WTC11 (cell line): ENCODE results near the gene CPSF2. TPM values are rescaled to one million over a fixed set of nuclear protein-coding genes. Genes with fewer than 3 reads are reported as not detected.
A peak's percentile ranks its signal among the peaks of the same experiment; 100 is the strongest.
"Not testable (repeated sequence)": the region's sequence is repeated elsewhere in the genome, so short reads cannot be mapped to it uniquely, and the experiment has no call there.

Experiments used
- ATAC-seq: fragments of 200-7000 bp; cut with Tn5 transposase; 2 replicates; pipeline ENCODE4 v1.10.0; 2021; ENCODE audit warnings: mild to moderate bottlenecking, moderate library complexity
- CTCF ChIA-PET: fragments of 300-600 bp; sonication (Branson Sonifier 250); formaldehyde crosslinking; loops from one replicate; lab custom pipeline; 2021; ENCODE audit warnings: antibody characterized with exemption; lab: Charles Lee
- POLR2A ChIA-PET: fragments of 350-600 bp; sonication (Branson Sonifier 250); formaldehyde crosslinking; loops from one replicate; lab custom pipeline; 2021; ENCODE audit warnings: antibody characterized with exemption; lab: Charles Lee
- DNase-seq: peaks from one replicate; pipeline ENCODE4 v3.0.0; 2021; ENCODE audit warnings: low spot score
- H3K27ac Mint-ChIP-seq: 2 replicates; pipeline ENCODE4 v1.8.0; 2021; ENCODE audit warnings: mixed read lengths
- H3K27me3 Mint-ChIP-seq: 2 replicates; pipeline ENCODE4 v1.8.0; 2021; ENCODE audit warnings: low read depth, mild to moderate bottlenecking, moderate library complexity, mixed read lengths
- H3K36me3 Mint-ChIP-seq: 2 replicates; pipeline ENCODE4 v1.8.0; 2021; ENCODE audit warnings: mixed read lengths
- H3K4me1 Mint-ChIP-seq: 2 replicates; pipeline ENCODE4 v1.8.0; 2022; ENCODE audit warnings: mixed read lengths
- H3K4me3 Mint-ChIP-seq: 2 replicates; pipeline ENCODE4 v1.8.0; 2021; ENCODE audit warnings: mild to moderate bottlenecking, moderate library complexity, mixed read lengths
- H3K9me3 Mint-ChIP-seq: 2 replicates; pipeline ENCODE4 v1.8.0; 2021; ENCODE audit warnings: mixed read lengths
- ATF1 ChIP-seq: sonication (generic); formaldehyde crosslinking; IDR thresholded peaks from 2 replicates; pipeline ENCODE4 v1.8.1; 2023; ENCODE audit warnings: mild to moderate bottlenecking, moderate library complexity, missing genetic modification reagents
- CREB1 ChIP-seq: sonication (generic); formaldehyde crosslinking; IDR thresholded peaks from 2 replicates; pipeline ENCODE4 v1.8.0; 2023; ENCODE audit warnings: mild to moderate bottlenecking, missing genetic modification reagents
- ELF4 ChIP-seq: sonication (generic); formaldehyde crosslinking; IDR thresholded peaks from 2 replicates; pipeline ENCODE4 v1.8.1; 2022; ENCODE audit warnings: low read depth, mild to moderate bottlenecking, moderate library complexity, missing genetic modification reagents
- FOXK1 ChIP-seq: sonication (generic); formaldehyde crosslinking; IDR thresholded peaks from 2 replicates; pipeline ENCODE4 v1.8.0; 2022; ENCODE audit warnings: mild to moderate bottlenecking, moderate library complexity, missing genetic modification reagents
- FOXP1 ChIP-seq: sonication (generic); formaldehyde crosslinking; IDR thresholded peaks from 2 replicates; pipeline ENCODE4 v1.8.0; 2022; ENCODE audit warnings: missing genetic modification reagents, mild to moderate bottlenecking, moderate library complexity, borderline replicate concordance
- GABPB1 ChIP-seq: sonication (generic); formaldehyde crosslinking; IDR thresholded peaks from 2 replicates; pipeline ENCODE4 v1.8.1; 2023; ENCODE audit warnings: mild to moderate bottlenecking, missing genetic modification reagents
- GRHL2 ChIP-seq: fragments of 250-450 bp; sonication (Bioruptor Pico); IDR thresholded peaks from 2 replicates; pipeline ENCODE4 v1.8.0; 2022; ENCODE audit warnings: mild to moderate bottlenecking, moderate library complexity; ENCODE audit not compliant: insufficient replicate concordance, severe bottlenecking
- GTF2I ChIP-seq: fragments of 250-450 bp; sonication (Bioruptor Pico); conservative IDR thresholded peaks from 2 replicates; pipeline ENCODE4 v1.4.0; 2021; ENCODE audit warnings: mild to moderate bottlenecking
- IRF2 ChIP-seq: sonication (generic); formaldehyde crosslinking; IDR thresholded peaks from 2 replicates; pipeline ENCODE4 v1.8.0; 2022; ENCODE audit warnings: low read depth, missing genetic modification reagents, borderline replicate concordance
- KAT7 ChIP-seq: sonication (generic); formaldehyde crosslinking; IDR thresholded peaks from 2 replicates; pipeline ENCODE4 v1.8.1; 2023; ENCODE audit warnings: missing genetic modification reagents, mild to moderate bottlenecking, borderline replicate concordance
- RELA ChIP-seq: sonication (generic); formaldehyde crosslinking; IDR thresholded peaks from 2 replicates; pipeline ENCODE4 v1.8.1; 2022; ENCODE audit warnings: missing genetic modification reagents, mild to moderate bottlenecking, borderline replicate concordance
- RORB ChIP-seq: fragments of 250-450 bp; sonication (Bioruptor Pico); IDR thresholded peaks from 2 replicates; pipeline ENCODE4 v1.9.0; 2021; ENCODE audit warnings: mild to moderate bottlenecking
- ZNF317 ChIP-seq: sonication (generic); formaldehyde crosslinking; IDR thresholded peaks from 2 replicates; pipeline ENCODE4 v1.8.1; 2023; ENCODE audit warnings: low read depth, mild to moderate bottlenecking, moderate library complexity, missing genetic modification reagents, borderline replicate concordance
- total RNA-seq: library from RNA; stranded (reverse); gene quantifications from 3 replicates; pipeline ENCODE4 v1.2.3, GENCODE V29; 2021
- TF ChIP-seq, protein P1 (sequence below): fragments of 250-450 bp; sonication (Bioruptor Pico); conservative IDR thresholded peaks from 2 replicates; pipeline ENCODE4 v1.9.0; 2021; ENCODE audit warnings: mild to moderate bottlenecking
- TF ChIP-seq, protein P2 (sequence below): fragments of 250-450 bp; sonication (Bioruptor Pico); IDR thresholded peaks from 2 replicates; pipeline ENCODE4 v1.9.0; 2021; ENCODE audit warnings: moderate library complexity, mild to moderate bottlenecking, inconsistent platforms, borderline replicate concordance
- TF ChIP-seq, protein P3 (sequence below): sonication (generic); formaldehyde crosslinking; IDR thresholded peaks from 2 replicates; pipeline ENCODE4 v1.8.1; 2022; ENCODE audit warnings: missing genetic modification reagents, borderline replicate concordance
- TF ChIP-seq, protein P4 (sequence below): sonication (generic); formaldehyde crosslinking; IDR thresholded peaks from 2 replicates; pipeline ENCODE4 v1.8.0; 2023; ENCODE audit warnings: mild to moderate bottlenecking, missing genetic modification reagents
- TF ChIP-seq, protein P5 (sequence below): sonication (generic); formaldehyde crosslinking; IDR thresholded peaks from 2 replicates; pipeline ENCODE4 v1.8.1; 2023; ENCODE audit warnings: mild to moderate bottlenecking, moderate library complexity, missing genetic modification reagents
- TF ChIP-seq, protein P6 (sequence below): sonication (generic); formaldehyde crosslinking; IDR thresholded peaks from 2 replicates; pipeline ENCODE4 v1.8.0; 2022; ENCODE audit warnings: mild to moderate bottlenecking, missing genetic modification reagents

The CPSF2 gene
- total RNA-seq, 1 experiment from 2014 or later = 109 TPM

DNA sequence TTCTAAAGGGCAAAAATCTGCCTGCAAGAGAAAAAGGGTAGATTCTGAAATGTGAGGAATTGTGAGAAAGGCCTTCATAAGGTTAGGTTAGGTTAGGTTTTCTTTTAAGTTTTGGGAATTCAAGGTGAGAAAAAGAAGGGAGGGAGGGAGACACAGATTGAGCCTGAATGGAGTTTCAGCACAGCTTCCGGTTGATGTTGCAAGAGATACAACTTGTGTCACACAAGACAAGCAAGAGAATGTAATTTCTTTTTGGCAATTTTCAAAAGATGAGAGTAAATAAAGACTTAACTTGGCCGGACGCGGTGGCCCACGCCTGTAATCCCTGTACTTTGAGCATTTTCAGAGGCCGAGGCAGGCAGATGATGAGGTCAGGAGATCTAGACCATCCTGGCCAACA, 63.8 kb downstream of the CPSF2 start:
- ChIA-PET CTCF (no interaction called here), POLR2A (no interaction called here)
- H3K27me3 Mint-ChIP-seq = no peaks in the 10 kb centered on the region; the same call in 1 of the 2 replicates
- H3K27ac Mint-ChIP-seq = no peak overlapping the region
- TF ChIP-seq FOXK1 (CRISPR knock-in tag) (no peak), FOXP1 (no peak), GABPB1 (0 out of 2 replicates have a peak, but pooled peaks have one; percentile 19)
- H3K9me3 Mint-ChIP-seq = peaks cover 16% of the 10 kb centered on the region
- no peak for DNase-seq
- no peak for ATAC-seq
- H3K4me3 Mint-ChIP-seq = no peak overlapping the region
- peaks cover 2% of the 10 kb centered on the region; the same call in 1 of the 2 replicates for H3K4me1 Mint-ChIP-seq
- peaks cover 13% of the 10 kb centered on the region for H3K36me3 Mint-ChIP-seq

DNA sequence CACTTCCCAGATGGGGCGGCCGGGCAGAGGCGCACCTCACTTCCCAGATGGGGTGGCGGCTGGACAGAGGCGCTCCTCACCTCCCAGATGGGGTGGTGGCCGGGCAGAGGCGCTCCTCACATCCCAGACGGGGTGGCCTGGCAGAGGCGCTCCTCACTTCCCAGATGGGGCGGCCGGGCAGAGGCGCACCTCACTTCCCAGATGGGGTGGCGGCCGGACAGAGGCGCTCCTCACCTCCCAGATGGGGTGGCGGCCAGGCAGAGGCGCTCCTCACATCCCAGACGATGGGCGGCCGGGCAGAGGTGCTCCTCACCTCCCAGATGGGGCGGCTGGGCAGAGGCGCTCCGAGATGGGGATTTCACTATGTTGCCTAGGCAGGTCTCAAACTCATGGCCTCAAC, 65.8 kb downstream of the CPSF2 start:
- CTCF ChIA-PET, DNase-seq, POLR2A ChIA-PET, ATAC-seq, H3K4me3 Mint-ChIP-seq, H3K27me3 Mint-ChIP-seq, H3K4me1 Mint-ChIP-seq, H3K27ac Mint-ChIP-seq: not testable (repeated sequence)
- peaks cover 13% of the 10 kb centered on the region for H3K36me3 Mint-ChIP-seq
- H3K9me3 Mint-ChIP-seq = peaks cover 14% of the 10 kb centered on the region

DNA sequence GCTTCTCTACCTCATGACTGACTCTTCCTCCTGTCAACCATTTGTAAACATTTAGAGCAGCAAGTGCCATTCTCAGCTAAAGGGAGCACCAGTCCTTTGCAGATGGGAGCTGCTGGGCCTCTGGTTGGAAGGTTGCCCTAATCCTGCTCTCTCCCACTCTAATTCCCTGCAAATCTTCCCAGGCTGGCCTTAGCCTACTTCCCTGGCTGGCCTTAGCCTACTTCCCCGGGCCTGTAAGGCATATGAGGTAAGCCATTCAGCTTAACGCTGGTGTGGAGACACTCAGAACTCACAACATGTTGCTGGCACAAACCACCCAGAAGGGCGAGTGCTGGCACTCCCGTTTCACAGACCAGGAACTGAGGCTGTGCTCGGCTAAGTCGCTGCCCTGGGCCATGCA, 69.0 kb downstream of the CPSF2 start:
- peaks cover 13% of the 10 kb centered on the region for H3K36me3 Mint-ChIP-seq
- ATAC-seq (no peak), DNase-seq (no peak)
- no peaks in the 10 kb centered on the region for H3K4me1 Mint-ChIP-seq
- no peak overlapping the region for H3K4me3 Mint-ChIP-seq
- no peak overlapping the region for H3K27ac Mint-ChIP-seq
- ChIA-PET POLR2A (no interaction called here), CTCF (no interaction called here)
- H3K27me3 Mint-ChIP-seq = no peaks in the 10 kb centered on the region; the same call in 1 of the 2 replicates
- H3K9me3 Mint-ChIP-seq = peaks cover 15% of the 10 kb centered on the region
- TF ChIP-seq KAT7 = no peak
- TF ChIP-seq, protein P1, sequence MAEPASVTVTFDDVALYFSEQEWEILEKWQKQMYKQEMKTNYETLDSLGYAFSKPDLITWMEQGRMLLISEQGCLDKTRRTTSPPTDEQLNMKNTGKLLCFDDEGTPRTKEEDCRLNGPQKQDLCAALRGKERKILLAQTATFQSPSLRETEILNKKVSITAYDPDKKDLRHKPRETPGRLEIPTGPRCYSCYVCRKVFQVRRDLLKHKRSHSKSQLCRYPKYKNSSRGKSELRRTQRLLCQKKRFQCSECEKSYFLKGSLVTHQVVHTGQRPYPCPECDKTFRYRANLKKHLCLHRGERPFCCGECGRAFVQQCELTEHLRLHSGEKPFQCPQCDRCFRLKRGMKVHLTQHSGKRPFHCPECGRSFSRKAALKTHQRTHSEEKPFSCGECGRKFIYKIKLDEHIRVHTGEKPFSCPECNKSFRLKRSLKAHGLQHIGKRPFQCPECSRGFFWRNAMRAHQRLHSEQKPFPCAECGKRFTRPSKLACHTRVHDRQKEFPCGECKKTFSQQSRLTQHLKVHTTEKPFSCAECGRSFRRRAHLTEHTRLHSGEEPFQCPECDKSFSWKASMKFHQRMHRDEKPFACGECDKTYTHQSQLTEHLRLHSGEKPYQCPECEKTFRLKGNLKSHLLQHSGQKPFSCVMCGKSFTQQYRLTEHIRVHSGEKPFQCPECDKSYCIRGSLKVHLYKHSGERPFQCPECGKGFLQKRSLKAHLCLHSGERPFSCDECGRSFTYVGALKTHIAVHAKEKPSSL = no peak
- TF ChIP-seq GTF2I = no peak
- TF ChIP-seq, protein P2, sequence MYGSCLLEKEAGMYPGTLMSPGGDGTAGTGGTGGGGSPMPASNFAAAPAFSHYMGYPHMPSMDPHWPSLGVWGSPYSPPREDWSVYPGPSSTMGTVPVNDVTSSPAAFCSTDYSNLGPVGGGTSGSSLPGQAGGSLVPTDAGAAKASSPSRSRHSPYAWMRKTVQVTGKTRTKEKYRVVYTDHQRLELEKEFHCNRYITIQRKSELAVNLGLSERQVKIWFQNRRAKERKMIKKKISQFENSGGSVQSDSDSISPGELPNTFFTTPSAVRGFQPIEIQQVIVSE (CRISPR knock-in tag) = no peak
- no peak for TF ChIP-seq GRHL2 (CRISPR knock-in tag)
- no peak for TF ChIP-seq RORB (CRISPR knock-in tag)
- TF ChIP-seq, protein P3, sequence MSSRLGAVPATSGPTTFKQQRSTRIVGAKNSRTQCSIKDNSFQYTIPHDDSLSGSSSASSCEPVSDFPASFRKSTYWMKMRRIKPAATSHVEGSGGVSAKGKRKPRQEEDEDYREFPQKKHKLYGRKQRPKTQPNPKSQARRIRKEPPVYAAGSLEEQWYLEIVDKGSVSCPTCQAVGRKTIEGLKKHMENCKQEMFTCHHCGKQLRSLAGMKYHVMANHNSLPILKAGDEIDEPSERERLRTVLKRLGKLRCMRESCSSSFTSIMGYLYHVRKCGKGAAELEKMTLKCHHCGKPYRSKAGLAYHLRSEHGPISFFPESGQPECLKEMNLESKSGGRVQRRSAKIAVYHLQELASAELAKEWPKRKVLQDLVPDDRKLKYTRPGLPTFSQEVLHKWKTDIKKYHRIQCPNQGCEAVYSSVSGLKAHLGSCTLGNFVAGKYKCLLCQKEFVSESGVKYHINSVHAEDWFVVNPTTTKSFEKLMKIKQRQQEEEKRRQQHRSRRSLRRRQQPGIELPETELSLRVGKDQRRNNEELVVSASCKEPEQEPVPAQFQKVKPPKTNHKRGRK = no peak
- no peak for TF ChIP-seq ATF1 (CRISPR knock-in tag)
- TF ChIP-seq RELA (CRISPR knock-in tag) = no peak
- TF ChIP-seq, protein P4, sequence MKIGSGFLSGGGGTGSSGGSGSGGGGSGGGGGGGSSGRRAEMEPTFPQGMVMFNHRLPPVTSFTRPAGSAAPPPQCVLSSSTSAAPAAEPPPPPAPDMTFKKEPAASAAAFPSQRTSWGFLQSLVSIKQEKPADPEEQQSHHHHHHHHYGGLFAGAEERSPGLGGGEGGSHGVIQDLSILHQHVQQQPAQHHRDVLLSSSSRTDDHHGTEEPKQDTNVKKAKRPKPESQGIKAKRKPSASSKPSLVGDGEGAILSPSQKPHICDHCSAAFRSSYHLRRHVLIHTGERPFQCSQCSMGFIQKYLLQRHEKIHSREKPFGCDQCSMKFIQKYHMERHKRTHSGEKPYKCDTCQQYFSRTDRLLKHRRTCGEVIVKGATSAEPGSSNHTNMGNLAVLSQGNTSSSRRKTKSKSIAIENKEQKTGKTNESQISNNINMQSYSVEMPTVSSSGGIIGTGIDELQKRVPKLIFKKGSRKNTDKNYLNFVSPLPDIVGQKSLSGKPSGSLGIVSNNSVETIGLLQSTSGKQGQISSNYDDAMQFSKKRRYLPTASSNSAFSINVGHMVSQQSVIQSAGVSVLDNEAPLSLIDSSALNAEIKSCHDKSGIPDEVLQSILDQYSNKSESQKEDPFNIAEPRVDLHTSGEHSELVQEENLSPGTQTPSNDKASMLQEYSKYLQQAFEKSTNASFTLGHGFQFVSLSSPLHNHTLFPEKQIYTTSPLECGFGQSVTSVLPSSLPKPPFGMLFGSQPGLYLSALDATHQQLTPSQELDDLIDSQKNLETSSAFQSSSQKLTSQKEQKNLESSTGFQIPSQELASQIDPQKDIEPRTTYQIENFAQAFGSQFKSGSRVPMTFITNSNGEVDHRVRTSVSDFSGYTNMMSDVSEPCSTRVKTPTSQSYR (CRISPR knock-in tag) = no peak
- TF ChIP-seq, protein P5, sequence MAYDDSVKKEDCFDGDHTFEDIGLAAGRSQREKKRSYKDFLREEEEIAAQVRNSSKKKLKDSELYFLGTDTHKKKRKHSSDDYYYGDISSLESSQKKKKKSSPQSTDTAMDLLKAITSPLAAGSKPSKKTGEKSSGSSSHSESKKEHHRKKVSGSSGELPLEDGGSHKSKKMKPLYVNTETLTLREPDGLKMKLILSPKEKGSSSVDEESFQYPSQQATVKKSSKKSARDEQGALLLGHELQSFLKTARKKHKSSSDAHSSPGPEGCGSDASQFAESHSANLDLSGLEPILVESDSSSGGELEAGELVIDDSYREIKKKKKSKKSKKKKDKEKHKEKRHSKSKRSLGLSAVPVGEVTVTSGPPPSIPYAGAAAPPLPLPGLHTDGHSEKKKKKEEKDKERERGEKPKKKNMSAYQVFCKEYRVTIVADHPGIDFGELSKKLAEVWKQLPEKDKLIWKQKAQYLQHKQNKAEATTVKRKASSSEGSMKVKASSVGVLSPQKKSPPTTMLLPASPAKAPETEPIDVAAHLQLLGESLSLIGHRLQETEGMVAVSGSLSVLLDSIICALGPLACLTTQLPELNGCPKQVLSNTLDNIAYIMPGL (CRISPR knock-in tag) = no peak
- TF ChIP-seq CREB1 (CRISPR knock-in tag) = no peak
- TF ChIP-seq, protein P6, sequence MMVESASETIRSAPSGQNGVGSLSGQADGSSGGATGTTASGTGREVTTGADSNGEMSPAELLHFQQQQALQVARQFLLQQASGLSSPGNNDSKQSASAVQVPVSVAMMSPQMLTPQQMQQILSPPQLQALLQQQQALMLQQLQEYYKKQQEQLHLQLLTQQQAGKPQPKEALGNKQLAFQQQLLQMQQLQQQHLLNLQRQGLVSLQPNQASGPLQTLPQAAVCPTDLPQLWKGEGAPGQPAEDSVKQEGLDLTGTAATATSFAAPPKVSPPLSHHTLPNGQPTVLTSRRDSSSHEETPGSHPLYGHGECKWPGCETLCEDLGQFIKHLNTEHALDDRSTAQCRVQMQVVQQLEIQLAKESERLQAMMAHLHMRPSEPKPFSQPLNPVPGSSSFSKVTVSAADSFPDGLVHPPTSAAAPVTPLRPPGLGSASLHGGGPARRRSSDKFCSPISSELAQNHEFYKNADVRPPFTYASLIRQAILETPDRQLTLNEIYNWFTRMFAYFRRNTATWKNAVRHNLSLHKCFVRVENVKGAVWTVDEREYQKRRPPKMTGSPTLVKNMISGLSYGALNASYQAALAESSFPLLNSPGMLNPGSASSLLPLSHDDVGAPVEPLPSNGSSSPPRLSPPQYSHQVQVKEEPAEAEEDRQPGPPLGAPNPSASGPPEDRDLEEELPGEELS (CRISPR knock-in tag) = no peak
- TF ChIP-seq ZNF317 (CRISPR knock-in tag) = no peak
- no peak for TF ChIP-seq ELF4 (CRISPR knock-in tag)
- no peak for TF ChIP-seq IRF2 (CRISPR knock-in tag)
